HG02852 (cell line): ENCODE results near the gene JMJD7.

Experiments
- ATAC-seq: cut with Tn5 transposase; IDR thresholded peaks from one replicate; pipeline ENCODE4 v1.9.1; 2021; ENCODE audit warnings: mild to moderate bottlenecking, moderate library complexity; ENCODE audit not compliant: unreplicated experiment

JMJD7 gene

GRCh38 chr15:41881086-41881485, 53.2 kb downstream of the JMJD7 start:
- no peak for ATAC-seq

GRCh38 chr15:41881550-41881919, 53.6 kb downstream of the JMJD7 start:
- no peak for ATAC-seq

- ATAC-seq: no peak
These were observed 54.2 kb downstream of the JMJD7 start for GRCh38 chr15:41881920-41882688.

- no peak for ATAC-seq
These were observed 55.0 kb downstream of the JMJD7 start for GRCh38 chr15:41882689-41883483.

- no peak for ATAC-seq
These were observed 55.6 kb downstream of the JMJD7 start for GRCh38 chr15:41883484-41883825.

- ATAC-seq: no peak
These were observed 56.6 kb downstream of the JMJD7 start for GRCh38 chr15:41884458-41884857.

GRCh38 chr15:41885321-41885720, 57.4 kb downstream of the JMJD7 start:
- no peak for ATAC-seq

- no peak for ATAC-seq
These were observed 57.9 kb downstream of the JMJD7 start for GRCh38 chr15:41885841-41886240.

- ATAC-seq: no peak
These were observed 58.8 kb downstream of the JMJD7 start for GRCh38 chr15:41886741-41887140.

- ATAC-seq: no peak
These were observed 59.3 kb downstream of the JMJD7 start for GRCh38 chr15:41887161-41887560.
